H1 (cell line): ENCODE results near the gene CACNA2D1. TPM values are rescaled to one million over a fixed set of nuclear protein-coding genes. Genes with fewer than 3 reads are reported as not detected.

ENCODE experiments used
- CTCF ChIA-PET: fragments of 300-600 bp; sonication (Branson Sonifier 250); formaldehyde crosslinking; loops from one replicate; lab custom pipeline; 2021; ENCODE audit not compliant: partially characterized antibody; lab: Charles Lee
- POLR2A ChIA-PET: fragments of 300-600 bp; sonication (Branson Sonifier 250); formaldehyde crosslinking; loops from one replicate; lab custom pipeline; 2021; ENCODE audit warnings: inconsistent platforms; ENCODE audit not compliant: partially characterized antibody; lab: Charles Lee
- DNase-seq, 2 experiments: peaks; one replicate each; pipeline versions ENCODE4 v3.0.0 to v3.0.0-alpha.2; 2010 to 2022; ENCODE audit warnings: low spot score in 2 of 2, low read depth in 1 of 2, mixed read lengths in 1 of 2
- FAIRE-seq: peaks from 2 replicates; lab custom pipeline; 2011; peaks lifted over from hg19 to GRCh38; lab: Jason Lieb, UNC
- H2AFZ ChIP-seq: 2 replicates; pipeline ENCODE4 v1.8.1; 2012; ENCODE audit warnings: low read length, inconsistent platforms
- H2AK5ac ChIP-seq: 2 replicates; pipeline ENCODE4 v1.6.1; 2013; ENCODE audit warnings: low read depth, low read length
- H2BK120ac ChIP-seq: replicated peaks from 2 replicates; pipeline ENCODE3; 2013; ENCODE audit warnings: low read depth, low read length, inconsistent platforms
- H2BK12ac ChIP-seq: 2 replicates; pipeline ENCODE4 v1.6.1; 2013; ENCODE audit warnings: low read depth, low read length
- H2BK15ac ChIP-seq: 2 replicates; pipeline ENCODE4 v1.6.1; 2013; ENCODE audit warnings: low read length
- H2BK20ac ChIP-seq: 2 replicates; pipeline ENCODE4 v1.6.1; 2013; ENCODE audit warnings: low read length
- H2BK5ac ChIP-seq: 2 replicates; pipeline ENCODE4 v1.6.1; 2013; ENCODE audit warnings: low read depth, low read length
- H3K14ac ChIP-seq: 2 replicates; pipeline ENCODE4 v1.6.1; 2013; ENCODE audit warnings: inconsistent platforms; ENCODE audit not compliant: insufficient read length
- H3K18ac ChIP-seq: 2 replicates; pipeline ENCODE4 v1.6.1; 2013; ENCODE audit warnings: low read length; ENCODE audit errors: extremely low read depth
- H3K23ac ChIP-seq: 2 replicates; pipeline ENCODE4 v1.6.1; 2013; ENCODE audit warnings: inconsistent platforms; ENCODE audit not compliant: insufficient read length
- H3K23me2 ChIP-seq: 2 replicates; pipeline ENCODE4 v1.6.1; 2013; ENCODE audit warnings: low read depth, low read length
- H3K27ac ChIP-seq: 2 replicates; pipeline ENCODE4 v1.6.1; 2011; ENCODE audit warnings: low read depth, low read length, inconsistent platforms
- H3K27me3 ChIP-seq, 4 experiments: replicated peaks in 1 of 4; 1 replicate in 1 of 4; 2 replicates in 3 of 4; pipeline versions ENCODE4 v1.6.1 to v1.8.1; 2011 to 2013; ENCODE audit warnings: low read length in 3 of 4, mild to moderate bottlenecking in 3 of 4, inconsistent platforms in 2 of 4, mixed read lengths in 2 of 4, moderate library complexity in 1 of 4; ENCODE audit not compliant: control insufficient read depth in 3 of 4, insufficient read depth in 3 of 4; ENCODE audit errors: extremely low read depth in 1 of 4
- H3K36me3 ChIP-seq, 4 experiments: 2 replicates each; pipeline versions ENCODE4 v1.6.1 to v1.8.1; 2011 to 2013; ENCODE audit warnings: mild to moderate bottlenecking in 4 of 4, low read length in 3 of 4, moderate library complexity in 2 of 4, control low read depth in 1 of 4, inconsistent platforms in 1 of 4; ENCODE audit not compliant: insufficient read depth in 4 of 4, control insufficient read depth in 2 of 4
- H3K4ac ChIP-seq: replicated peaks from 2 replicates; pipeline ENCODE3; 2013; ENCODE audit warnings: low read length, low read depth, mixed read lengths, inconsistent platforms; ENCODE audit not compliant: insufficient read length
- H3K4me1 ChIP-seq, 4 experiments: replicated peaks in 1 of 4; 1 replicate in 1 of 4; 2 replicates in 3 of 4; pipeline versions ENCODE4 v1.6.1 to v1.8.1; 2011 to 2013; ENCODE audit warnings: low read length in 3 of 4, inconsistent platforms in 2 of 4, mixed read lengths in 1 of 4; ENCODE audit not compliant: insufficient read depth in 4 of 4, control insufficient read depth in 3 of 4
- H3K4me2 ChIP-seq, 2 experiments: 2 replicates each; pipeline versions ENCODE4 v1.6.1 to v1.8.1; 2011 to 2013; ENCODE audit warnings: low read depth in 2 of 2, low read length in 2 of 2, control low read depth in 1 of 2, inconsistent platforms in 1 of 2, mild to moderate bottlenecking in 1 of 2; ENCODE audit not compliant: insufficient read depth in 1 of 2
- H3K4me3 ChIP-seq, 4 experiments: fragments of 200-600, 300-600 bp in 1 of 4; sonication (generic), shearing (Covaris generic), sonication (Bioruptor Twin) in 1 of 4; 2 replicates each; pipeline versions ENCODE4 v1.5.1 to v1.8.1; 2011 to 2016; ENCODE audit warnings: low read length in 4 of 4, low read depth in 3 of 4, control low read depth in 2 of 4, inconsistent platforms in 2 of 4, mild to moderate bottlenecking in 2 of 4, mixed read lengths in 1 of 4, moderate library complexity in 1 of 4; ENCODE audit not compliant: insufficient read depth in 2 of 4; ENCODE audit errors: extremely low read depth in 1 of 4
- H3K56ac ChIP-seq: replicated peaks from 2 replicates; pipeline ENCODE3; 2013; ENCODE audit warnings: low read depth, mild to moderate bottlenecking, mixed read lengths, low read length, inconsistent platforms; ENCODE audit not compliant: insufficient read length
- H3K79me1 ChIP-seq: 2 replicates; pipeline ENCODE4 v1.6.1; 2013; ENCODE audit warnings: low read depth, low read length, control low read depth
- H3K79me2 ChIP-seq, 2 experiments: 2 replicates each; pipeline versions ENCODE4 v1.6.1 to v1.8.1; 2012 to 2013; ENCODE audit warnings: low read length in 2 of 2, mild to moderate bottlenecking in 2 of 2, inconsistent platforms in 1 of 2; ENCODE audit not compliant: insufficient read depth in 2 of 2, control insufficient read depth in 1 of 2
- H3K9ac ChIP-seq, 4 experiments: replicated peaks in 1 of 4; 1 replicate in 1 of 4; 2 replicates in 3 of 4; pipeline versions ENCODE4 v1.6.1 to v1.8.1; 2011 to 2013; ENCODE audit warnings: low read depth in 3 of 4, low read length in 3 of 4, control low read depth in 2 of 4, mild to moderate bottlenecking in 2 of 4, moderate library complexity in 2 of 4, inconsistent platforms in 1 of 4; ENCODE audit errors: extremely low read depth in 1 of 4
- H3K9me3 ChIP-seq, 2 experiments: 2 replicates each; pipeline versions ENCODE4 v1.6.1 to v1.8.1; 2012 to 2013; ENCODE audit warnings: mild to moderate bottlenecking in 2 of 2, moderate library complexity in 2 of 2, control low read depth in 1 of 2, inconsistent platforms in 1 of 2, low read depth in 1 of 2, low read length in 1 of 2, mixed read lengths in 1 of 2; ENCODE audit not compliant: insufficient read depth in 2 of 2
- H4K20me1 ChIP-seq, 2 experiments: replicated peaks in 1 of 2; 2 replicates each; pipeline versions ENCODE3 to v1.8.1; 2011 to 2013; ENCODE audit warnings: inconsistent platforms in 2 of 2, low read length in 2 of 2, mild to moderate bottlenecking in 1 of 2; ENCODE audit not compliant: insufficient read depth in 2 of 2, control insufficient read depth in 1 of 2
- H4K5ac ChIP-seq: 2 replicates; pipeline ENCODE4 v1.6.1; 2013; ENCODE audit warnings: low read length, low read depth, mixed read lengths, inconsistent platforms; ENCODE audit not compliant: insufficient read length
- H4K8ac ChIP-seq: 2 replicates; pipeline ENCODE4 v1.8.0; 2013; ENCODE audit warnings: mild to moderate bottlenecking, moderate library complexity, low read length, inconsistent platforms; ENCODE audit not compliant: insufficient read depth; ENCODE audit errors: extremely low read depth
- H4K91ac ChIP-seq: replicated peaks from 2 replicates; pipeline ENCODE3; 2013; ENCODE audit warnings: low read length, mixed read lengths, inconsistent platforms; ENCODE audit not compliant: insufficient read length
- CTBP2 ChIP-seq: IDR thresholded peaks from 2 replicates; pipeline ENCODE4 v1.7.0; 2011; ENCODE audit warnings: borderline replicate concordance, mild to moderate bottlenecking, moderate library complexity, mixed read lengths, low read length; ENCODE audit not compliant: insufficient read depth, insufficient read length
- GABPA ChIP-seq: IDR thresholded peaks from 2 replicates; pipeline ENCODE4 v1.6.1; 2011; ENCODE audit warnings: mild to moderate bottlenecking, low read length, moderate library complexity, borderline replicate concordance; ENCODE audit not compliant: insufficient read depth
- GTF2F1 ChIP-seq: IDR thresholded peaks from 2 replicates; pipeline ENCODE4 v1.6.1; 2012; ENCODE audit warnings: low read depth, low read length, improper control_type of control experiment, borderline replicate concordance
- MAFK ChIP-seq: IDR thresholded peaks from 2 replicates; pipeline ENCODE4 v1.6.1; 2012; ENCODE audit warnings: low read depth, mild to moderate bottlenecking, improper control_type of control experiment, low read length
- PHF8 ChIP-seq: fragments of 200-600 bp; sonication (generic); conservative IDR thresholded peaks from 2 replicates; pipeline ENCODE4 v1.7.1; 2012; ENCODE audit warnings: low read depth, mild to moderate bottlenecking, inconsistent platforms, low read length, moderate library complexity
- RBBP5 ChIP-seq: IDR thresholded peaks from 2 replicates; pipeline ENCODE4 v1.7.1; 2012; ENCODE audit warnings: low read depth, mild to moderate bottlenecking, inconsistent platforms, low read length, moderate library complexity, borderline replicate concordance
- TCF12 ChIP-seq: IDR thresholded peaks from 2 replicates; pipeline ENCODE4 v1.6.1; 2011; ENCODE audit warnings: low read depth, mild to moderate bottlenecking, low read length
- WGBS, 2 experiments: shearing (Covaris generic) in 1 of 2; methylation state at CpG; one replicate each; pipeline versions ENCODE4 v1.1.6 to v1.1.7; 2013 to 2015; ENCODE audit warnings: low lambda C conversion rate in 2 of 2, mixed read lengths in 2 of 2, inconsistent platforms in 1 of 2, low coverage in 1 of 2, missing lambda C conversion rate in 1 of 2; ENCODE audit not compliant: insufficient replicate concordance in 2 of 2, insufficient coverage in 1 of 2, insufficient read length in 1 of 2; ENCODE audit errors: extremely low coverage in 1 of 2, missing lambda C conversion rate in 1 of 2; 5-methylcytosine and 5-hydroxymethylcytosine counted together
- polyA plus RNA-seq, 7 experiments: library from polyadenylated mRNA; depleted of rRNA in 3 of 7; stranded (reverse) in 5 of 7; unstranded in 2 of 7; fragments of >200 nt in 5 of 7; fragments of 200-250 nt in 2 of 7; gene quantifications; 1 replicate in 5 of 7; 2 replicates in 1 of 7; 4 replicates in 1 of 7; pipeline versions ENCODE4 v1.2.1 to v1.2.3, GENCODE V29; 2011 to 2013; ENCODE audit warnings: missing spikeins in 2 of 7, mixed read lengths in 2 of 7
- total RNA-seq: library from RNA; stranded (reverse); fragmentation: NEBNext Ultra II Directional; extraction: Animal tissue kit (Norgen Biotek cat#: 25700); gene quantifications from 2 replicates; pipeline ENCODE4 v1.2.1, GENCODE V29; 2021

Gene CACNA2D1
- total and polyA plus RNA-seq, 2 of the 8 experiments (the other 6 are each of a cell fraction or from before 2014, with no cell fraction given), result 4.3 to 27.3 TPM

DNA sequence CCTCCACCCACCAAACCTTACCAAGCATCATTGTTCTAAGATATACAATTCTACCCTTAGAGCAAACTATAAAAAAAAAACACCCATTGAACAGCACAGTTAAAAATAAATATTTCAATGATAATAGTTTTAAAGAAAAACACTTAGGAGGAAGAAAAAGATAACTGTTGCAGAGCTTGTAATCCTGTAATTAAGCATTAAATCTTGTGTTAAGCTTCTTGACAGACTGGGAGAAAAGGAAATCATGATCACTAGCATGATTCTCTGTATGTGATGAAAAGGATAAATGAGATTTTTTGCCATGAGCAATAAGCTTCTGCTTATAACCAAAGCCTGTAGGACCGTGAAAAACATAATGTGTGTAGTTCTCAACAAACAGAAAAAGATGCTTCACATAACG, 289.8 kb downstream of the CACNA2D1 start:
- Histone ChIP-seq H3K56ac (no peak overlapping the region), H2BK20ac (no peak overlapping the region), H4K5ac (no peak overlapping the region), H3K4ac (no peak overlapping the region), H3K27ac (no peak overlapping the region), H2BK12ac (no peak overlapping the region), H3K36me3 (no peaks in the 10 kb centered on the region), H3K9ac (no peak overlapping the region), H3K27me3 (no peaks in the 10 kb centered on the region; a peak in 2 of 7 replicates), H2AFZ (no peak overlapping the region), H3K23me2 (no peaks in the 10 kb centered on the region), H3K79me1 (no peaks in the 10 kb centered on the region), H4K8ac (no peak overlapping the region), H2BK120ac (no peak overlapping the region), H2BK15ac (no peak overlapping the region), H3K23ac (no peak overlapping the region), H3K14ac (no peak overlapping the region), H3K9me3 (no peaks in the 10 kb centered on the region), H4K91ac (no peak overlapping the region), H3K4me3 (no peak overlapping the region), H3K4me1 (peaks cover 0 to 2% (median 0%) of the 10 kb centered on the region in 4 experiments; a peak in 1 of 7 replicates), H3K4me2 (no peak overlapping the region), H3K79me2 (no peaks in the 10 kb centered on the region), H3K18ac (no peak overlapping the region), H4K20me1 (no peaks in the 10 kb centered on the region), H2BK5ac (no peak overlapping the region), H2AK5ac (no peak overlapping the region)
- ChIA-PET POLR2A (no interaction called here), CTCF (no interaction called here)
- FAIRE-seq, result no peak
- DNase-seq, result no peak
- 88% methylated on average over 2 of the region's 2 CpGs; no CpG with 5 or more reads in 1 of the 2 experiments for WGBS, 2 experiments
- TF ChIP-seq PHF8 (no peak), RBBP5 (no peak), GTF2F1 (no peak), GABPA (no peak), CTBP2 (no peak), TCF12 (no peak), MAFK (no peak)
